WTC11 (cell line): ENCODE results near the gene GLG1.

Source experiments
- ATF2 ChIP-seq: sonication (generic); formaldehyde crosslinking; IDR thresholded peaks from 2 replicates; pipeline ENCODE4 v1.8.1; 2022; ENCODE audit warnings: low read depth, missing genetic modification reagents, borderline replicate concordance
- ATF3 ChIP-seq: sonication (generic); formaldehyde crosslinking; conservative IDR thresholded peaks from 2 replicates; pipeline ENCODE4 v1.8.1; 2022; ENCODE audit warnings: mild to moderate bottlenecking, missing genetic modification reagents
- CREM ChIP-seq: sonication (generic); formaldehyde crosslinking; IDR thresholded peaks from 2 replicates; pipeline ENCODE4 v1.8.1; 2022; ENCODE audit warnings: mild to moderate bottlenecking, missing genetic modification reagents, moderate library complexity
- GABPB1 ChIP-seq: sonication (generic); formaldehyde crosslinking; IDR thresholded peaks from 2 replicates; pipeline ENCODE4 v1.8.1; 2023; ENCODE audit warnings: mild to moderate bottlenecking, missing genetic modification reagents
- JUN ChIP-seq: sonication (generic); formaldehyde crosslinking; IDR thresholded peaks from 2 replicates; pipeline ENCODE4 v1.8.0; 2023; ENCODE audit warnings: mild to moderate bottlenecking, missing genetic modification reagents
- NFYB ChIP-seq: sonication (generic); formaldehyde crosslinking; conservative IDR thresholded peaks from 2 replicates; pipeline ENCODE4 v1.8.0; 2022; ENCODE audit warnings: low read depth, missing genetic modification reagents
- TCF7 ChIP-seq: sonication (generic); formaldehyde crosslinking; IDR thresholded peaks from 2 replicates; pipeline ENCODE4 v1.8.0; 2022; ENCODE audit warnings: mild to moderate bottlenecking, low read depth, missing genetic modification reagents, moderate library complexity
- TP53 ChIP-seq: sonication (generic); formaldehyde crosslinking; IDR thresholded peaks from 2 replicates; pipeline ENCODE4 v1.8.1; 2023; ENCODE audit warnings: mild to moderate bottlenecking, missing genetic modification reagents
- USF1 ChIP-seq: sonication (generic); formaldehyde crosslinking; IDR thresholded peaks from 2 replicates; pipeline ENCODE4 v1.8.0; 2022; ENCODE audit warnings: mild to moderate bottlenecking, missing genetic modification reagents
- ZNF121 ChIP-seq: sonication (generic); formaldehyde crosslinking; IDR thresholded peaks from 2 replicates; pipeline ENCODE4 v1.8.0; 2023; ENCODE audit warnings: missing genetic modification reagents
- TF ChIP-seq, protein P1 (sequence below): sonication (generic); formaldehyde crosslinking; IDR thresholded peaks from 2 replicates; pipeline ENCODE4 v1.8.1; 2023; ENCODE audit warnings: mild to moderate bottlenecking, missing genetic modification reagents, borderline replicate concordance
- TF ChIP-seq, protein P2 (sequence below): fragments of 200-600 bp; IDR thresholded peaks from 2 replicates; pipeline ENCODE4 v1.8.0; 2022; ENCODE audit warnings: antibody characterized with exemption
- TF ChIP-seq, protein P3 (sequence below): sonication (generic); formaldehyde crosslinking; IDR thresholded peaks from 2 replicates; pipeline ENCODE4 v1.8.0; 2022; ENCODE audit warnings: mild to moderate bottlenecking, missing genetic modification reagents

- TF ChIP-seq CREM (CRISPR knock-in tag) (no peak), TCF7 (CRISPR knock-in tag) (no peak), ATF2 (no peak), ATF3 (CRISPR knock-in tag) (no peak), NFYB (CRISPR knock-in tag) (no peak), TP53 (CRISPR knock-in tag) (no peak), JUN (CRISPR knock-in tag) (no peak), GABPB1 (CRISPR knock-in tag) (no peak), ZNF121 (CRISPR knock-in tag) (no peak), USF1 (no peak)
- TF ChIP-seq, protein P1, sequence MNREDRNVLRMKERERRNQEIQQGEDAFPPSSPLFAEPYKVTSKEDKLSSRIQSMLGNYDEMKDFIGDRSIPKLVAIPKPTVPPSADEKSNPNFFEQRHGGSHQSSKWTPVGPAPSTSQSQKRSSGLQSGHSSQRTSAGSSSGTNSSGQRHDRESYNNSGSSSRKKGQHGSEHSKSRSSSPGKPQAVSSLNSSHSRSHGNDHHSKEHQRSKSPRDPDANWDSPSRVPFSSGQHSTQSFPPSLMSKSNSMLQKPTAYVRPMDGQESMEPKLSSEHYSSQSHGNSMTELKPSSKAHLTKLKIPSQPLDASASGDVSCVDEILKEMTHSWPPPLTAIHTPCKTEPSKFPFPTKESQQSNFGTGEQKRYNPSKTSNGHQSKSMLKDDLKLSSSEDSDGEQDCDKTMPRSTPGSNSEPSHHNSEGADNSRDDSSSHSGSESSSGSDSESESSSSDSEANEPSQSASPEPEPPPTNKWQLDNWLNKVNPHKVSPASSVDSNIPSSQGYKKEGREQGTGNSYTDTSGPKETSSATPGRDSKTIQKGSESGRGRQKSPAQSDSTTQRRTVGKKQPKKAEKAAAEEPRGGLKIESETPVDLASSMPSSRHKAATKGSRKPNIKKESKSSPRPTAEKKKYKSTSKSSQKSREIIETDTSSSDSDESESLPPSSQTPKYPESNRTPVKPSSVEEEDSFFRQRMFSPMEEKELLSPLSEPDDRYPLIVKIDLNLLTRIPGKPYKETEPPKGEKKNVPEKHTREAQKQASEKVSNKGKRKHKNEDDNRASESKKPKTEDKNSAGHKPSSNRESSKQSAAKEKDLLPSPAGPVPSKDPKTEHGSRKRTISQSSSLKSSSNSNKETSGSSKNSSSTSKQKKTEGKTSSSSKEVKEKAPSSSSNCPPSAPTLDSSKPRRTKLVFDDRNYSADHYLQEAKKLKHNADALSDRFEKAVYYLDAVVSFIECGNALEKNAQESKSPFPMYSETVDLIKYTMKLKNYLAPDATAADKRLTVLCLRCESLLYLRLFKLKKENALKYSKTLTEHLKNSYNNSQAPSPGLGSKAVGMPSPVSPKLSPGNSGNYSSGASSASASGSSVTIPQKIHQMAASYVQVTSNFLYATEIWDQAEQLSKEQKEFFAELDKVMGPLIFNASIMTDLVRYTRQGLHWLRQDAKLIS (CRISPR knock-in tag): no peak
- TF ChIP-seq, protein P2, sequence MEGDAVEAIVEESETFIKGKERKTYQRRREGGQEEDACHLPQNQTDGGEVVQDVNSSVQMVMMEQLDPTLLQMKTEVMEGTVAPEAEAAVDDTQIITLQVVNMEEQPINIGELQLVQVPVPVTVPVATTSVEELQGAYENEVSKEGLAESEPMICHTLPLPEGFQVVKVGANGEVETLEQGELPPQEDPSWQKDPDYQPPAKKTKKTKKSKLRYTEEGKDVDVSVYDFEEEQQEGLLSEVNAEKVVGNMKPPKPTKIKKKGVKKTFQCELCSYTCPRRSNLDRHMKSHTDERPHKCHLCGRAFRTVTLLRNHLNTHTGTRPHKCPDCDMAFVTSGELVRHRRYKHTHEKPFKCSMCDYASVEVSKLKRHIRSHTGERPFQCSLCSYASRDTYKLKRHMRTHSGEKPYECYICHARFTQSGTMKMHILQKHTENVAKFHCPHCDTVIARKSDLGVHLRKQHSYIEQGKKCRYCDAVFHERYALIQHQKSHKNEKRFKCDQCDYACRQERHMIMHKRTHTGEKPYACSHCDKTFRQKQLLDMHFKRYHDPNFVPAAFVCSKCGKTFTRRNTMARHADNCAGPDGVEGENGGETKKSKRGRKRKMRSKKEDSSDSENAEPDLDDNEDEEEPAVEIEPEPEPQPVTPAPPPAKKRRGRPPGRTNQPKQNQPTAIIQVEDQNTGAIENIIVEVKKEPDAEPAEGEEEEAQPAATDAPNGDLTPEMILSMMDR: no peak
- TF ChIP-seq, protein P3, sequence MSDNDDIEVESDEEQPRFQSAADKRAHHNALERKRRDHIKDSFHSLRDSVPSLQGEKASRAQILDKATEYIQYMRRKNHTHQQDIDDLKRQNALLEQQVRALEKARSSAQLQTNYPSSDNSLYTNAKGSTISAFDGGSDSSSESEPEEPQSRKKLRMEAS (CRISPR knock-in tag): no peak
Observed at GRCh38 chr16:74447578-74447977, 159.3 kb downstream of the GLG1 start.
